Superior temporal gyrus (tissue), 1 donor: ENCODE data around the gene CPNE9.

ENCODE experiments used
- DNase-seq: peaks from one replicate; pipeline ENCODE4 v3.0.0-alpha.2; 2016; ENCODE audit errors: extremely low spot score

The CPNE9 gene, protein sequence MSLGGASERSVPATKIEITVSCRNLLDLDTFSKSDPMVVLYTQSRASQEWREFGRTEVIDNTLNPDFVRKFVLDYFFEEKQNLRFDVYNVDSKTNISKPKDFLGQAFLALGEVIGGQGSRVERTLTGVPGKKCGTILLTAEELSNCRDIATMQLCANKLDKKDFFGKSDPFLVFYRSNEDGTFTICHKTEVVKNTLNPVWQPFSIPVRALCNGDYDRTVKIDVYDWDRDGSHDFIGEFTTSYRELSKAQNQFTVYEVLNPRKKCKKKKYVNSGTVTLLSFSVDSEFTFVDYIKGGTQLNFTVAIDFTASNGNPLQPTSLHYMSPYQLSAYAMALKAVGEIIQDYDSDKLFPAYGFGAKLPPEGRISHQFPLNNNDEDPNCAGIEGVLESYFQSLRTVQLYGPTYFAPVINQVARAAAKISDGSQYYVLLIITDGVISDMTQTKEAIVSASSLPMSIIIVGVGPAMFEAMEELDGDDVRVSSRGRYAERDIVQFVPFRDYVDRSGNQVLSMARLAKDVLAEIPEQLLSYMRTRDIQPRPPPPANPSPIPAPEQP

DNA sequence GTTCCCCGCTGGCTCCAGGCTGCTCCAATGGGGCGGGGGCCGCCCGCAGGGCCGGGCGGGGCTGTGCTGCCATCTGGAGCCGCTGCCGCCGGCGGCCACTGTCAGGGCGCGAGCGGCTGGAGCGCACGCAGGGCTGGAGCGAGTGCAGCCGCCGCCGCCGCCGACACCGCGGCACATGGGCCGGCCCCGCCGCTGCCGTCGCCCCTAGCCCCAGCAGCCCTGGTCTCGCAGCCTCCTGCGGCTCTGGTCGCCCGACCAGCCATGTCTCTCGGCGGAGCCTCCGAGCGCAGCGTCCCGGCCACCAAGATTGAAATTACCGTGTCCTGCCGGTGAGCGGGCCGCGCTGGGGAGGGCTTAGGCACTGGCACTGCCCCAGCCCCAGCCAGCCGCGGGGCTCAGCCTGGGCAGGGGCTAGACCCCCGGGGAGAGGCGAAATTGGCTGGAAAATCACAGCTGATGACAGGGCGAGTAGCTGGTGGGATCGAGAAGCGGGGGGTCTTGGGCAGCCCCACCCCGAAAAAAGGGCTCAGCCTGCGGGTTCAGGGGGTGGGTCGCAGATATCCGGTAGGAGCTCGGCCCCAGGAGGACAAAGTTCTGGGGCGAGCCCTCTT is at the start of gene CPNE9:
Gene CPNE9, plus strand, starts transcription at position 98 of the 611 bp plus-strand sequence. Its CDS starts 164 bp downstream, at position 262.
- DNase-seq = no peak

DNA sequence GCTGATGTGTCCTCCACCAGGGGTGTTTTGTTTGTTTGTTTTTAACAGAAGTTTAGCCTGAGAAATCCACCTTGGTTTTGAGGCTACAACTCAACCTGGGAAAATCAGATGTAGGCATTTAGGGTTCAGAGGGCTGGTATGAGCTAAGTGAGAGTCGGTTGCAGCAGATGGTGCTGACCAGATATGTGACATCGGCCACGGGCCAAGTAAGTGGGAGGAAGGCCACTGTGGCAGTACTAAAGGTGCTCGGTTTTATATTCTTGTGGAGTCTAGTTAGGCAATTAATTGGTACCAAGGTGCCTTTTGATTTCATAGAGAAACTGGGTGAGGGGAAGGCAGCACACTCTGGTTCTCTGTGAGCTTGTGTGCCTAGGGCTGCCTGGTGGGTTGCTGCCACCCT is 43.8 kb upstream of the CPNE9 start:
- DNase-seq = no peak

DNA sequence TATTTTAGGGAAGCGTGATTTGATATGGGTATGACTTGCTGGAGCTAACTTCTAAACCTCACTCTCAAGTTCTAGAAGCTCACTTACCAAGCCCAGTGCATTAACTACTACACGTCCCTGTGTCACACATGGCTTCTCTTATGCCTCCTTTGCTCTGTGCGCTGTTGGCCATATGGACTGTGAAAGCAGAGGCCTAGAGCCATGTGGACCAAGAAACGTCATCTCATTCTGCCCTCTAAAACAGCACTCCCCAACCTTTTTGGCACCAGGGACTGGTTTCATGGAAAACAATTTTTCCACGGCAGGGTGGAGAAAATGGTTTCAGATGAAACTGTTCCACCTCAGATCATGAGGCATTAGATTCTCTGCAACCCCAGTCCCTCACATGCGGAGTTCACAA is 42.7 kb upstream of the CPNE9 start:
- no peak for DNase-seq

DNA sequence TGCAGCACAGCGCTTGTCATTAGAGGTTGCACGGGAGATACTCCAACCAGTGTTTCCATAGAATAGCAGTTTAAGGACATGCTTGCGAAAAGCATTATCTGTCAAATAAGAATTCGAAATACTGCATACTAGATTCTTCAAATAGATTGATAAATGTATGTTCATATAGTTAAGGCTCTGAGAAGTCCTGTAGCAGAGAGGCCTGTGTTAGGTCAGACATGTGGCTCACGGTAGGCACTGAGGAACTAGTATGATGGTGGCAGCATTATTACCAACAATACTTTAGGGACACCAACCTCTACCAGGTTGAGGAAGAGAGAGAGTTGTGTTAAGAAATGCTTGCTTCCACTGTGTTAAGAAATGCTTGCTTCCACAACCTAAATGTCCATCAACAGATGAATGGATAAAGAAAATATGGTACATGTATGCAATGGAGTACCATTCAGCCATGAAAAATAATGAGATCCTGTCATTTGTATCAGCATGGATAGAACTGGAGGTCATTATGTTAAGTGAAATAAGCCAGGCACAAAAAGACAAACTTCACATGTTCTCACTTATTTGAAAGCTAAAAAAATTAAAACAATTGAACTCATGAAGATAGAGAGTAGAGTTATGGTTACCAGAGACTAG is 39.4 kb upstream of the CPNE9 start:
- no peak for DNase-seq

DNA sequence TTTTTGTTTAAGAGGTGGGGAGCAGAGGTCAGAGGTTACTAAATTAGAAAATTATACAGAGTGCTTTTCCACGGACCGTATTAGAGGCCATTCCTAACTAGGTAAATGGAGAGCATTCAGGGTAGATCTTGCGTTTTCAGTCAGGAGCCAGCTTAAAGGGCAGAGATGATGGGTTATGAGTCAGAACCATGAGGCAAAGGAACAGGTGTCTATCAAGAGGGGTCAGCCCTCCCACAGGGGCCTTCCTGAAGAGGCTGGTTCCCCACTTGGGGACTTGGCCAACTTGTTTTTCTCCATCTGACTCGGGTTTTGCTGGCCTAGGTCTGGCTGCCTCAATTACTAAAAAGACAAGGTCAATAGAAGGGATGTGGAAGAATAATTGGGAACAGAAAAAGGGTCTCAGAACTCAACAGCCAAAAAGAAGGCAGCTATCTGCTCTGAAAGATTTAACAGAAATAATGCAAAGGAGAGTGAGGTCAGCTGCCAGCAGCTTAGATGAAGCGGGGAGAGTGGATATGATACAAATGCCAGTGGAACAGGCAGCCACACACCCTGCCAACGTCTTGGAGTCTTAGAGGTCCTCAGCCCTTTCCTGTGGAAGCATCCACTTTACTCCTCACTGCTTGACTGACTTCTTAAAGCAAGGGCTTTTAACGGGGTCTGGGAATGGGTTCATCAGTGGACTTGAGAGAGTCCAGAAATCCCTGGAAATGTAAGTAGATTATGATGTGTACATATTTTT is 36.8 kb upstream of the CPNE9 start:
- DNase-seq = no peak

DNA sequence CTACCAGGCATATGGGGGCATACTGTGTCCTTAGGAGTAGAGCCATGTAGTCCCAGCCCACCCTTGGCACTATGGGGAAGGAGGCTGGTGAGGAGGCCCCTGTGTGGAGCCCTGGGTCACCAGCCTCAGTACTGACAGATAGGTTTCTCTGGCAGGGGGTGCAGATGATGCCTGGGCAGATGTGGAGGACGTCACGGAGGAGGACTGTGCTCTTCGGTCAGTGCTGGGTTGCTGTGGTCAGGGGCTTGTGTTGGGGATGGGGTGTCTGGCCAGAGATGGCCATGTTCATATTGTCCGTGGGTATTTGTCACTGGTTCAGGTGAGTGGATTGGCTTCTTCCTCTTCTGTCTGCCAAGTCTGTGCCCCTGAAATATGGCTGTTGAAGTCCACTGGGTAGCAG is 34.4 kb upstream of the CPNE9 start:
- DNase-seq = no peak

DNA sequence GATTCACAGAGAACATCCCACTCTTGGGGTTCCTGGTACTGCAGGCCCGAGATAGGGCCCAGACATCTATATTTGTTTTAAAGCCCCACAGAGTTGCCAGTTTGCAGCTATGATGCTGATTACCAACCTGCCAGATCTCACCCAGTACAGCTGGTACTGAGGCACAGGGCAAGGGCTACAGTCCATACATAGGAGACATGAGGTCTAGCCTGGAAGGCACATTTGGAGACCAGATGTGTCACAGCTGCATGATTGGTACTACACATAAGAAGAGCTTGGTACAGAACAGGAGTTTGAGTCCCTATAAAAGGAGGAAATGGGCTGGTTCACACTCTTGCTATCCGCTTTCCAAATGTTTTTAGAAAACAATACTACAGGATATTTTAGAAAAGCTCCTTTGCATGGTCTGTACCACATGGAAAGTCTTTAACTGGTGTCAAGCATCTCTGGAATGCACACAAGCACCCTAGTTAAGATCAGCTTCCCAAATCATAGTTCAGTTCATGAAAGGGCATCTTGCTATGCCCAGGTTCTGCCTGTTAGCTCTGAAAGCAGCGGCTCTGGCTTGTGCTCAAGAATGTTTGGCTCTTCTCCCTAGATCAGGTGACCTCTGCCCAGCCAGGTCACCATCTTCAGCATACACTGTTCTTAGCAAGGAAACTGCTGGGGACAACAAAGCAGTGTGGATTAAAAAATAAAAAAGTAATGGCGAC is 33.8 kb upstream of the CPNE9 start:
- DNase-seq = no peak

DNA sequence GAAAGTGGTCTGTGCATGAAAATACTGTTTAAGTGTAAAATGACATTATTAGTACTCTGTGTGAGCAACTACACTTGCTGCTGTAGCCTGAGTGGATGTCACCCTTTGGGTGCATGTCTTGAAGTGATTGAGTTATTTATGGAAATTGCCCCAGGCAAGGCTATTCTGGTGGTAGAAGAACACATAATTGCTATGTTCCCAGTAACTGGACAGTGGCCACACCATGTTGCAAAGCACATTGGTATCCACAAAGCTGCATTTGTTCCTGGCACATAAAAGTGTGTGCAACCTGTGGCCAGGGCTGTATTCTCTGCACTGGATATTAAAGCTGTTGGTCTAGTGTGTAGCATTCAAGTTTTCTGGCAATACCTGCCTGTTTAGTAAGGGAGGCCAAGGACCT is 30.6 kb upstream of the CPNE9 start:
- no peak for DNase-seq

DNA sequence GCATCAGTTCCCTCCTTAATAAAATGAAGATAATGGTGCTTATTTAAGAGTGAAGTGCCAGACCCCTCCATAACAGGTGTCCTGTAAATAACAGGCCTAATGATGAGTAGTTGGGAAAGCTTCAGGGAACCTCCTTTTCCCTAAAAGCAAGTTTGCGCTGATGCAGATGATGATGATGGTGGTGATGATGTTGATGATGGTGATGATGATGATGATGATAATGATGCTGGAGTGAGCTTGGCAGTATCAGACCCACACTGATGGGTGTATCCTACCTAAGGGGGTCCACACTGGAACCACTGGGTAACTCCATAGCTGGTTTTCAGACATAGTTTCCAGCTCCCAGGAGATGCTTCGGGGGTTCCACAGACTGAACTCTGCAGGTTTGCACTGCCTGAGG is 29.9 kb upstream of the CPNE9 start:
- DNase-seq = no peak

DNA sequence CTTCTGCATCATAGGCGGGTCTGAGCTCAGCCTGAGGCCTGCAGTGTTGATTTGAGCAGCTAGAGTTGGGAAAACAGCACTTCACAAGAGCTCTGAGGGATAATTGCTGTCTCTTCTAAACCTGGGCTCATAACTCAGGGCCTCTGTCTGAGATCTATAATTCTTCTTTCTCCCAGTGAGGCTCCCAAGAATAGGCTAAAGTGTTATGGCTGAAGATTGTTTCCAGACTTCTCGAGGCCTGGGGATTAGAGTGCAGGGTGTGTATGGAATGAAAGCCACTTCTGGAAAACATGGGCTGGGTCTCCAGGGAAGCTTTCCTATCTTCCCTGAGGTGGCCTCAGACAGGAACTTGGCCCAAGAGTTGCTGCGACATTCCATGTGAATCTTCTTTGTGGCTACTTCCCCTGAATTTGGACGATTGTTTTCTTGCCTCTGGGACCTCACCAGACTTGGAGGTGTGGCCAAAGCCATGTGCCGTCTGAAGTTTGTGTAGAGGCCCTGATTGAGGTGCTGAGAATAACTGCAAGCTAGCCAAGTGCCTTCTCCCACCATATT is 27.8 kb upstream of the CPNE9 start:
- DNase-seq = no peak

DNA sequence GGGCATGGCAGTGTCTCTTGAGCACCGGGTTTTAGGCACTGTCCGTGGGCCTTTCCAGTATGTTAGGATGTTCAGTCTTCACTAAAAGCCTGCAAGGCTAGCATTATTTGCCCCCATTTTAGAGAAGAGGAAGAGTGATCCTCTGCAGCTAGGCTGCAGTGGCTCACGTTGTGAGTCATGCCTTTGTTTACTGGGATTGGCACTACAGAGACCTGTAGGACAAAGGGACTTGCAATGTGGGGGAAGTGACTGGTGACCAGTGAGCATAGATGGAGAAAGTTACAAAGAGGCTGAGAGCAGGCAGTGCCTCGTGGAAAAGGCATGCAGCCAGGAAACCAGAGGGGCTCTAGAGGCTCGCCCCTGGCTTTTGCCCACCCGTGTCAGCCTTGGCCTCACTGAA is 26.8 kb upstream of the CPNE9 start:
- DNase-seq = no peak

DNA sequence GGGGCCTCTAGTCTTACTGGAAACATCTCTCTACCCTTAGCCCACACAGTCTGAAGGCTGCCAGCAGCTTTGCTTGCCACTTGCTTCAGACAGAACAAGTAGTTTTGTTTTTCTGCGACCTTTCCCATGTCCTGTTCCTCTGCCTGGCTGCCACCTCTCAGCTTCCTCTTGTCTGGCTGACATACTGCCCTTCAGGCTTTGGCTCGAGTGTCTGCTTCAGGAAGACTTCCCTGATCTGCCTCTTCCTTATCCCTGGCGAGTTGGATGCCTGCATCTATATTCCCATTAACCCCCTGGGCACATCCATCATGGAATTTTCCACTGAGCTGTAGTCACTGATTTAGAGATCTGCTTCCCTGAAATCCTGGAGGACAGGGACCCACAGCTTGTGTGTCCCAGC is 25.1 kb upstream of the CPNE9 start:
- peak; percentile 58 for DNase-seq

DNA sequence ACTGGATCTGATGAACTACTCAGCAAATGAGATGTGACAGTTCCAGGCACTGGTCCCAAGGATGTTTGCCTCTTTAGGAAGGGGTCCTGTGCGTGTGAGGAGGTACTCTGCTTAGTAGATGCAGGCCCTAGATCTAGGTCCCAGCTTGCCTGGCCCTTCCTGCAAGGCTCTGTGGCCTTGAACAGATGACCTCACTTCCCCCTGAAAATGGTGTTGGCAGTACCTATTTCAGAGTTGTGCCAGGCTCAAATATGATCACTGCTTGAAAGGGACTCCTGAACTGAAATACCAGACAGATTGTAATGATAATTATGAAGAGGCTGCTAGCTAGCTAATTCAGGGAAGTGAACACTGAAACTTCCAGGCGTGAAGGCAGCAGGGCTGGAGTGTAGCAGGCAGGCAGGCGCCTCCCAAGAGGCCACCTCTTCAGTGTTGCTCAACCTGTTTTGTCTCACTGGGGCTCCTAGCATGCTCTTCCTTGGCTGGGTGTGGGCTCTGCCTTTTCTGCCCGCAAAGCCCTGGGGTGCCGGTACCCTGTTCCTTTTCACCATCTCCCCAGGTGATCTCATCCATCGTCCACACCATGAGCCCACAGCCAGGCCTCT is 24.1 kb upstream of the CPNE9 start:
- no peak for DNase-seq

DNA sequence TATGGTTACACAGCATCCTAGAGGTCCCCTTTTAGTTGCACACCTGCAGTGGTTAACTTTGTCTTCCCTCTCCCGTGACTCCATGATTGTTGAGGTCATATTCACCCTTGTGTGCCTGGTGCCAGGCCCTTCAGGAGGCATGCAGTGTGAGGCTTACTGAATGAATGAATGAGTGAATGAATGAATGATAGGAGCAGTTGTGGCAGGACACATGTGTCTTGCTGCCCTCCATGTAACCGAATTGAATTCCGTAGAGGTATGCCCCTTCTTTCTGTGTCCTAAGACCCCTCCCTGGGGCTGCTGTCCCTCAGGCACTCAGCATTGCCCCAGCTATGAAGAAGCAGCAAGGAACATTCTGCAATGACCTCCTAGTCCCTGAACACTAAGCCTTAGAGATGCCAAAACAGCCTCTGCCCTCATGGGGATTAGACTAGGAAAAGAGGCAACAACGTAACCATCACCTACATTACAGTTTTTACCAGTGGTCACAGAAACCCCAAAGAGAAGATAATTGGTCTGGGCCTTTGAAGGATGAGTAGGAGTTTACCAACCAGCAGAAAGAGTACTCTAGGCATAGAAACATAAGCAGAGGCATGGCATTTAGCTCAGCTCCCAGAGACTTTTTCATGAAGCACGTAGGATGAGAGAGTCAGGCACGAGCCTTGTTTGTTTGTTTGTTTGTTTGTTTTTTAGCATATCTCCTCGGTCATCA is 22.5 kb upstream of the CPNE9 start:
- DNase-seq = no peak

DNA sequence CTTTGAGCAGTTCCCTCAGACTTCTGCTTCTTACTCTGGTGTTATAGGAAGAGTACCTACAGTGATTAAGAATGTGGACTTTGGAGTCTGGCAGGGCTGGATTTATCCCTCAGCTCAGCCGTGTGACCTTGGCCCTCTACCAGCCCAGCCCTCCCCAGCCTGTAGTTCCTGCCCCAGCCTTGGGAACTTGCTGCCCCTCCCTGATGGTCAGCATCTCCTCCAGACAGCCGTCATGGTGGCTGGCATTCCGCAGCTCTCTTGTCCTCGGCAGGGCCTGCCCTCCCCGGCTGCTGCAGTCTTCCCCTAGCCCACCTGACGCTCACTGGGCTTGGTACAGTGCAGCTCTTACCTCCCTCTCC is 21.9 kb upstream of the CPNE9 start:
- no peak for DNase-seq

DNA sequence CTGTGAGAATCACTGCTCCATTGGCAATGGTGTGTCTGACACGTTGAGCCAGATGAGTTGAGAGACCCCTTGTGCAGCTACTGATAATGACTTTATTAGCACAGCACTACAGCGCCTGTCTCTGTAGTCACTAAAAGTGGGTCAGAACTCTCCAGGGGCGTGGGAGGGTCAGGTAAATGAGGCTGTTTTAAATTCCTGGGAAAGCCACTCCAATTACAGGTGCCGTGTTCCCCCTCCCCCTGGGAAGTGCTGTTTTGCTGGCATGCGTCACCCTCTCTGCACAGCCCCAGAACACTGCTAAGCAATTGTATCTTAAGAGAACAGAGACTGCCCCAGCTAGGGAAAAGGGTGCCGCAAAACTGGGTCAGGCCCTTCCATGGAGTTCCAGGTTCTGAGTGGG is 21.5 kb upstream of the CPNE9 start:
- DNase-seq = no peak

DNA sequence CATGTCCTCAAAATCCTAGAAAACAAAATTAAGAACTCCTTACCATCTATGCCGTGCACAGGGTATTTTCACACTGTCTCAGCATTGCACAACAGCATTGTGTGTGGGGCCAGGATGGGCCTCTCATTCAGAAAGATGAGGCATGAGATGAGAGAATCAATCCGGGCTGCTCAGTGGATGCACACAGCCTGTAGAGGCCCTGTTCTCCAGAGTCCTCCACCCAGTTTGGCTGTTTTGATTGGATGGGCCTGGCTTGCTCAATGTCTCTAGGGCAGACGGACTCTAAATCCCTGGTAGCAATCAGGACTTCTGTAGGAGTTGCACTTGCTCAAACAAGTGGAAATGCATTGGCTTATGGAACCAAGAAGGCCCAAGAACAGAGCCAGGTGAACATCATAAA is 20.2 kb upstream of the CPNE9 start:
- DNase-seq = no peak

DNA sequence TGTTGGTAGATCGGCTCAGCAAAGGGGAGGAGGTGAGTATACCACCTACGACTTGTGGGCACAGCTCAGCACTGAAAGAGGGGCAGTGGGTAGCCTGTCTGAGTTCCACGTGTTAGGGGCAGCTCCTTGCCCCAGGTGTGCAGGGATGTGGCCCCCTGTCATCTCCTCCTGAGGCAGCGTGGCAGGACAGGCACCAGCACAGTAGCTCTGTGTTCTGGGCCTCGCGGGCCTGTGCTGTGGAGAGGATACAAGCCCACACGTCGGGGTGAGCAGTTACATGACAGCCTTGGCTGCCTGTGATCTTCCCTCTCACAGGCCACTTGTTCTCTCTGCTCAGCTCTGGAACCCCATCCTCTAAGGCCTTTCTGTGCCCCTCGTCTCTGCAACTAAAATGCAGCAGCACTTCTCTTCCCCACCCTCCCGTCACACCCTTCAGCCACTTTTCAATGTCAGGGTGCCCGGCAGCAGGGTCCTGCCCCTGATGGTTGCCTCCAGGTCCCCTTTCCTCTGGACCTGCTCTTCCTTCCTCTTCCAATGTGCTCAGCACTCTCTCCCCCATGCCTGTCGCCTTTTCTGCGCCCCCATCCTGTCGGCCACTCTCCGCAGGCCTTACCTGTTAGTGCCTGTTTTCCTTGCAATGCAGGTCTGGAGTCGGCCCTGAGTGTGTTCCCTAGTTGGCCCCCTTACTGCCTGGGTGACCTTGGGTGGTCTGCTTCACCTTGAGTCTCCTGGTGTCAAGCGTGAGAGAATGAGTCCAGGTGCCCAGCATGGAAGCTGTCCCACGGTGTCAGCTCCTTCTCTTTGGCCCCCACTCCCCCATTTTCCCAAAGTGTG is 18.2 kb upstream of the CPNE9 start:
- no peak for DNase-seq

DNA sequence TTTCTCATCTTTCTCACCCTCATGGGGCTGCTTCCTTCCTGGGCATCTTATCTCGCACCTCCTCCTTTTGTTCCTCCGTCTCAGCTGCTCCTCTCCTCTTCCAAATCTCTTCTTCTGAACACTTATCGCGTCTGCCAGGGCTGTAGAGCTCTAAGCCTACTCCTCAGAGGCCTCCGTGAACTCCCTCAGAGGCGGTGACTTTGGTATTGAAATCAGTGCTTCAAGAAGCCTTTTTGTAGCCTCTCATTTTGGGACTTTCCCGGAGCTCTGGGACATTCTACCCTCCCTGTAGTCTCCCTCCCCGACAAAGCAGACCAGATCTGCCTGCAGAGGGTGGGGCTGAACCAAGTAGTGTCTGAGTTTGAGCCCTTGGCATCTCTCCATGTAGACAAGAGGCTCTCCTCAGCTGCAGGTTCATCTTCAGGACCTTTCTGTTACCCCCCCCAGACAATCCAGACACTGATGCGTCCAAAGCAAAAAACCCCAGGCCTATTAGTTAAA is 17.5 kb upstream of the CPNE9 start:
- no peak for DNase-seq
